Activated T-cell treated with anti-CD3 and anti-CD28 coated beads, Interleukin-2, amount 50 U/mL, for 72 hours (primary cell): Measurements from ENCODE around the gene USP5. TPM values are rescaled to one million over a fixed set of nuclear protein-coding genes. Genes with fewer than 3 reads are reported as not detected.
A peak's percentile ranks its signal among the peaks of the same experiment; 100 is the strongest.

Experiments used
- ATAC-seq, 2 donors: fragments of 150-1000 bp; cut with Tn5 transposase; replicated peaks in 1 of 2; 2 replicates each; pipeline ENCODE4 v1.10.0; 2021; ENCODE audit warnings: moderate library complexity in 2 of 2, mild to moderate bottlenecking in 1 of 2
- DNase-seq, 2 donors: peaks; one replicate each; pipeline ENCODE4 v3.0.0; 2021 to 2022; ENCODE audit warnings: mixed read lengths in 1 of 2
- H3K27ac Mint-ChIP-seq: one replicate; pipeline ENCODE4 v1.8.0; 2022; ENCODE audit warnings: mild to moderate bottlenecking, moderate library complexity, mixed read lengths
- H3K27me3 Mint-ChIP-seq: one replicate; pipeline ENCODE4 v1.8.0; 2022; ENCODE audit warnings: low read depth, mixed read lengths
- H3K36me3 Mint-ChIP-seq, 2 donors: one replicate each; pipeline ENCODE4 v1.8.0; 2022; ENCODE audit warnings: mixed read lengths in 2 of 2, mild to moderate bottlenecking in 1 of 2; ENCODE audit not compliant: insufficient read depth in 2 of 2
- H3K4me1 Mint-ChIP-seq: one replicate; pipeline ENCODE4 v1.8.0; 2022; ENCODE audit warnings: low read depth, mixed read lengths
- H3K4me3 Mint-ChIP-seq, 2 donors: one replicate each; pipeline ENCODE4 v1.8.0; 2022; ENCODE audit warnings: mild to moderate bottlenecking in 2 of 2, mixed read lengths in 2 of 2, moderate library complexity in 2 of 2
- H3K9me3 Mint-ChIP-seq, 2 donors: one replicate each; pipeline ENCODE4 v1.8.0; 2022; ENCODE audit warnings: mixed read lengths in 2 of 2
- total RNA-seq, 2 donors: library from RNA; stranded (reverse); gene quantifications; one replicate each; pipeline ENCODE4 v1.2.3, GENCODE V29; 2022

Gene USP5
- total RNA-seq, 2 donors from 2014 or later: 98.0 to 105 TPM

GRCh38 chr12:6828781-6829535 is 23.0 kb upstream of the USP5 start:
- peak overlapping the region; percentile 86 to 96 for H3K4me3 Mint-ChIP-seq
- DNase-seq (peak; percentile 54 to 56), ATAC-seq (peak; percentile 56 to 62)
- peaks cover 58% of the 10 kb centered on the region for H3K27me3 Mint-ChIP-seq
- peaks cover 0 to 3% of the 10 kb centered on the region in 2 donors for H3K36me3 Mint-ChIP-seq
- H3K27ac Mint-ChIP-seq: peak overlapping the region; percentile 47
- no peaks in the 10 kb centered on the region for H3K9me3 Mint-ChIP-seq
- peaks cover 28% of the 10 kb centered on the region for H3K4me1 Mint-ChIP-seq

GRCh38 chr12:6829536-6830220 is 22.3 kb upstream of the USP5 start:
- Mint-ChIP-seq H3K4me1 (peaks cover 35% of the 10 kb centered on the region), H3K27ac (no peak overlapping the region), H3K27me3 (peaks cover 54% of the 10 kb centered on the region), H3K9me3 (no peaks in the 10 kb centered on the region), H3K36me3 (peaks cover 0 to 3% of the 10 kb centered on the region in 2 donors), H3K4me3 (peak overlapping the region; percentile 86 to 96)
- ATAC-seq (peak in 1 of 2 donors; percentile 8), DNase-seq (no peak)

GRCh38 chr12:6830286-6830890 is 21.6 kb upstream of the USP5 start:
- ATAC-seq: no peak
- H3K4me3 Mint-ChIP-seq: no peak overlapping the region
- peaks cover 36% of the 10 kb centered on the region for H3K4me1 Mint-ChIP-seq

GRCh38 chr12:6830999-6831398 is 21.0 kb upstream of the USP5 start:
- Mint-ChIP-seq H3K4me3 (no peak overlapping the region), H3K27me3 (peaks cover 44% of the 10 kb centered on the region), H3K27ac (no peak overlapping the region), H3K9me3 (no peaks in the 10 kb centered on the region), H3K36me3 (peaks cover 0 to 3% of the 10 kb centered on the region in 2 donors), H3K4me1 (peaks cover 31% of the 10 kb centered on the region)
- ATAC-seq (no peak), DNase-seq (no peak)

More at GRCh38 chr12:6830286-6830890, 21.6 kb upstream of the USP5 start:
- peaks cover 47% of the 10 kb centered on the region for H3K27me3 Mint-ChIP-seq
- DNase-seq: no peak
- no peak overlapping the region for H3K27ac Mint-ChIP-seq
- no peaks in the 10 kb centered on the region for H3K9me3 Mint-ChIP-seq
- H3K36me3 Mint-ChIP-seq: peaks cover 0 to 3% of the 10 kb centered on the region in 2 donors

- no peak overlapping the region for H3K27ac Mint-ChIP-seq
Measured at GRCh38 chr12:6831450-6831995, 20.4 kb upstream of the USP5 start.

GRCh38 chr12:6832125-6832524 is 19.8 kb upstream of the USP5 start:
- DNase-seq (no peak), ATAC-seq (no peak)
- Mint-ChIP-seq H3K36me3 (peaks cover 0 to 3% of the 10 kb centered on the region in 2 donors), H3K27me3 (peaks cover 33% of the 10 kb centered on the region), H3K4me3 (no peak overlapping the region), H3K4me1 (peaks cover 30% of the 10 kb centered on the region), H3K27ac (no peak overlapping the region), H3K9me3 (no peaks in the 10 kb centered on the region)

More at GRCh38 chr12:6831450-6831995, 20.4 kb upstream of the USP5 start:
- Mint-ChIP-seq H3K9me3 (no peaks in the 10 kb centered on the region), H3K4me3 (no peak overlapping the region), H3K27me3 (peaks cover 39% of the 10 kb centered on the region), H3K36me3 (peaks cover 0 to 3% of the 10 kb centered on the region in 2 donors), H3K4me1 (peaks cover 31% of the 10 kb centered on the region)
- DNase-seq (no peak), ATAC-seq (no peak)

GRCh38 chr12:6833189-6833890 is 18.6 kb upstream of the USP5 start:
- Mint-ChIP-seq H3K27ac (no peak overlapping the region), H3K36me3 (peaks cover 0 to 1% of the 10 kb centered on the region in 2 donors), H3K4me3 (no peak overlapping the region), H3K4me1 (peaks cover 19% of the 10 kb centered on the region), H3K27me3 (peaks cover 21% of the 10 kb centered on the region), H3K9me3 (no peaks in the 10 kb centered on the region)
- DNase-seq: no peak
- ATAC-seq: no peak

GRCh38 chr12:6834254-6834653 is 17.7 kb upstream of the USP5 start:
- peaks cover 0 to 1% of the 10 kb centered on the region in 2 donors for H3K36me3 Mint-ChIP-seq
- DNase-seq (no peak), ATAC-seq (no peak)
- H3K27me3 Mint-ChIP-seq: peaks cover 14% of the 10 kb centered on the region
- H3K27ac Mint-ChIP-seq: no peak overlapping the region
- H3K4me3 Mint-ChIP-seq: no peak overlapping the region
- H3K9me3 Mint-ChIP-seq: no peaks in the 10 kb centered on the region
- H3K4me1 Mint-ChIP-seq: peaks cover 15% of the 10 kb centered on the region

GRCh38 chr12:6834873-6835272 is 17.1 kb upstream of the USP5 start:
- Mint-ChIP-seq H3K4me3 (no peak overlapping the region), H3K9me3 (no peaks in the 10 kb centered on the region), H3K36me3 (peaks cover 0 to 1% of the 10 kb centered on the region in 2 donors), H3K27ac (no peak overlapping the region), H3K27me3 (peaks cover 13% of the 10 kb centered on the region), H3K4me1 (peaks cover 11% of the 10 kb centered on the region)
- DNase-seq (no peak), ATAC-seq (no peak)

- H3K9me3 Mint-ChIP-seq: no peaks in the 10 kb centered on the region
- peaks cover 11% of the 10 kb centered on the region for H3K4me1 Mint-ChIP-seq
- H3K36me3 Mint-ChIP-seq: no peaks in the 10 kb centered on the region
- no peak overlapping the region for H3K4me3 Mint-ChIP-seq
- H3K27me3 Mint-ChIP-seq: no peaks in the 10 kb centered on the region
- H3K27ac Mint-ChIP-seq: no peak overlapping the region
- no peak for ATAC-seq
- DNase-seq: no peak
Measured at GRCh38 chr12:6836851-6837250, 15.1 kb upstream of the USP5 start.

- DNase-seq: no peak
- Mint-ChIP-seq H3K36me3 (no peaks in the 10 kb centered on the region), H3K27me3 (no peaks in the 10 kb centered on the region), H3K27ac (no peak overlapping the region), H3K9me3 (no peaks in the 10 kb centered on the region), H3K4me1 (peaks cover 11% of the 10 kb centered on the region), H3K4me3 (no peak overlapping the region)
- no peak for ATAC-seq
Measured at GRCh38 chr12:6837370-6838060, 14.4 kb upstream of the USP5 start.

- Mint-ChIP-seq H3K36me3 (no peaks in the 10 kb centered on the region), H3K9me3 (no peaks in the 10 kb centered on the region), H3K27me3 (no peaks in the 10 kb centered on the region), H3K4me3 (no peak overlapping the region), H3K27ac (no peak overlapping the region), H3K4me1 (peaks cover 10% of the 10 kb centered on the region)
- DNase-seq (no peak), ATAC-seq (no peak)
Measured at GRCh38 chr12:6838854-6839253, 13.1 kb upstream of the USP5 start.
